ENCODE data around the gene HECTD4. TPM values are rescaled to one million over a fixed set of nuclear protein-coding genes. Genes with fewer than 3 reads are reported as not detected.

Gene HECTD4
- total and polyA plus RNA-seq, 5 donors: 11.1 to 26.6 (median 25.4) TPM

DNA sequence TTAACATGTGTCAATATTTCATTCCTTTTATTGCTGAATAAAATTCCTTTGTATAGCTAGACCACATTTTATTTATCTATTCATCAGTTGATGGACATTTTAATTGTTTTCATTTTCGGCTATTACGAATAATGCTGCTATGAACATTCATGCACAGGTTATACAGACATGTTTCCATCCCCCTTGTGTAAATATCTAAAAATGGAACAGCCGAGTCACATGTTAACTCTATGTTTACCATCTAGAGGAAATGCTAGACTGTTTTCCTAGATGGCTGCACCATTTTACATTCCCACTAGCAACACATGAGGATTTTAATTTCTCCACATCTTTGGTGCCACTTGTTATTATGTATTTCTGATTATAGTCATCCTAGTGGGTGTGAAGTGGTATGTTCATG, 49.2 kb downstream of the HECTD4 start:
- Histone ChIP-seq H3K4me1 (ENCODE audit: control insufficient read depth, insufficient read depth, low read length) (peaks cover 1% of the 10 kb centered on the region), H3K9me3 (ENCODE audit: control insufficient read depth, low read length) (no peaks in the 10 kb centered on the region), H3K4me3 (ENCODE audit: low read length) (no peak overlapping the region), H3K27ac (ENCODE audit: low read length) (no peak overlapping the region), H3K27me3 (ENCODE audit: control insufficient read depth, insufficient read depth) (no peaks in the 10 kb centered on the region)
- DNase-seq (no peak), ATAC-seq (no peak)
- 49% methylated on average over 3 of the region's 3 CpGs for WGBS
- intact Hi-C loops (cut with DNase I): no loop called here

DNA sequence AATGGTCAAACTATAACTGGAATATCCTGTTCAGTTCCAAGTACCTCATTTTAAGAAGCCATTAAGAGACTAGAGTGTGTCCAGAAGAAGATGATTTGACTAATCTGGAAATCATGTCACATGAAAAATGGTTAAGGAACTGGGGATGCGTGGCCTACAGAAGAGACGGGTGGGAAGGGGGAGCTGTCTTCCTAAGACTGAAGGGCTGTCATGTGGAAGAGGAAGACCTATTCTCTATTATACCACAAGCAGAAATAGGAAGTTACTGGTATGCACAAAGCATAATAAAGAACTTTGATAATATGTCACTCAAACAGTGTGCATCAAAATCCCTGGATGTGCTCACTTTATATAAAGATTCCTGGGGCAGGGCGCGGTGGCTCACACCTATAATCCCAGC, 50.3 kb downstream of the HECTD4 start:
- DNase-seq: no peak
- no peak overlapping the region for H3K4me3 ChIP-seq (ENCODE audit: low read length)
- H3K4me1 ChIP-seq (ENCODE audit: control insufficient read depth, insufficient read depth, low read length): no peaks in the 10 kb centered on the region
- H3K27me3 ChIP-seq (ENCODE audit: control insufficient read depth, insufficient read depth): no peaks in the 10 kb centered on the region
- no peaks in the 10 kb centered on the region for H3K9me3 ChIP-seq (ENCODE audit: control insufficient read depth, low read length)
- no peak overlapping the region for H3K27ac ChIP-seq (ENCODE audit: low read length)
- intact Hi-C loops (cut with DNase I): no loop called here
- 87% methylated on average over 4 of the region's 4 CpGs for WGBS
- ATAC-seq: no peak

DNA sequence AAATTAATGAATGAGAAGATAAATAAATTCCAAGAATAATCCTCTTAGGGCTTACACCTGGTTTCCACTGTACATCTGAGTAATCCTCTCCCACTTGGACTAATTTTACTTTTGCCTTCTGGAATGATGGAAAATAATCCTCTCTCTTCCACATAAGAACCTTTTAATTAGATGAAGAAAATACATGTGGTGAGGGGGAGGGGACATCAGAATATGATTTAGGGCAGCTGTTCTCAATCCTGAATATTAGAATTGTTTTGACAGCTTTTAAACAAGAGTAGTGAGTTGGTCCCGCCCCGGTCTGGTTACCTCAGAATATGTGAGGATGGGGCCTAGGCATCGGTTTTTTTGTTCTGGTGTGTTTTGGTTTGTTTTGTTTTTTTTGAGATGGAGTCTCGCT, 51.5 kb downstream of the HECTD4 start:
- H3K27ac ChIP-seq (ENCODE audit: low read length): no peak overlapping the region
- ATAC-seq: no peak
- 91% methylated on average over 4 of the region's 4 CpGs for WGBS

DNA sequence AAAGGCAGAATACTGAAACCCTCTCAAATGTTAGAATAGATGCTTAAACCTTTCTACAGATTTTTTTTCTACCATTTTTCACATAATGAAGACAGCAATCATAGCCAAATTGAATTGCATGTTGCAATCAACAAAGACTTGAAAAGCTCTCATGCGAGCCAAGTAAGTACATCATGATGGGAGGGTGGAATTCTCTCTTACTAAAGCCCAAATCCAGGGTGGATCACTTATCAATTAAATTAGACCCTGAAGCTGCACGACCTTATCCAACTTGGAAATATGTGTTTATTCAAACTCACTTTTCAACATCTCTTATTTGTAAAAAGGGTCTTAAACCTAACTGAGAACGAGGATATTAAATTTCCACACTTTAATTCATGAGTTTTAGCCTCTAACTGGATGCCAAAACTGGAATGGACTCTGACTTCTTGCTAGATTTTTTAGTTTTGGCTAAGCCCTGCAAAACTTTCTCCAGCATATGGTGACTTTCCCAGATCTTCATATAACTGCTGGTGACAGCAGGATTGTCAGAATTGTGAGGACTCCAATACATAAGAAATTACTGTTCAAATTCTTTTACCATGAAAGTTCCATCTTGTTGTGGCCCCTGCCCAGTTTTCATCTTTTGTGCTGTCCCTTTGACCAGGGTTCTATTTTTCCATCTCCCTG, 53.6 kb downstream of the HECTD4 start:
- no peak overlapping the region for H3K27ac ChIP-seq (ENCODE audit: low read length)
- WGBS: 64% methylated on average over 3 of the region's 3 CpGs
- no peak for DNase-seq
- H3K4me3 ChIP-seq (ENCODE audit: low read length): no peak overlapping the region
- H3K27me3 ChIP-seq (ENCODE audit: control insufficient read depth, insufficient read depth): no peaks in the 10 kb centered on the region
- ATAC-seq: peak in 1 of 2 donors; percentile 31
- peaks cover 5% of the 10 kb centered on the region for H3K4me1 ChIP-seq (ENCODE audit: control insufficient read depth, insufficient read depth, low read length)
- no peaks in the 10 kb centered on the region for H3K9me3 ChIP-seq (ENCODE audit: control insufficient read depth, low read length)
- intact Hi-C loops (cut with DNase I): no loop called here

More for the DNA sequence above, 51.5 kb downstream of the HECTD4 start:
- H3K4me3 ChIP-seq (ENCODE audit: low read length): no peak overlapping the region
- intact Hi-C loops (cut with DNase I): no loop called here
- no peaks in the 10 kb centered on the region for H3K27me3 ChIP-seq (ENCODE audit: control insufficient read depth, insufficient read depth)
- peaks cover 2% of the 10 kb centered on the region for H3K4me1 ChIP-seq (ENCODE audit: control insufficient read depth, insufficient read depth, low read length)
- no peak for DNase-seq
- H3K9me3 ChIP-seq (ENCODE audit: control insufficient read depth, low read length): no peaks in the 10 kb centered on the region

DNA sequence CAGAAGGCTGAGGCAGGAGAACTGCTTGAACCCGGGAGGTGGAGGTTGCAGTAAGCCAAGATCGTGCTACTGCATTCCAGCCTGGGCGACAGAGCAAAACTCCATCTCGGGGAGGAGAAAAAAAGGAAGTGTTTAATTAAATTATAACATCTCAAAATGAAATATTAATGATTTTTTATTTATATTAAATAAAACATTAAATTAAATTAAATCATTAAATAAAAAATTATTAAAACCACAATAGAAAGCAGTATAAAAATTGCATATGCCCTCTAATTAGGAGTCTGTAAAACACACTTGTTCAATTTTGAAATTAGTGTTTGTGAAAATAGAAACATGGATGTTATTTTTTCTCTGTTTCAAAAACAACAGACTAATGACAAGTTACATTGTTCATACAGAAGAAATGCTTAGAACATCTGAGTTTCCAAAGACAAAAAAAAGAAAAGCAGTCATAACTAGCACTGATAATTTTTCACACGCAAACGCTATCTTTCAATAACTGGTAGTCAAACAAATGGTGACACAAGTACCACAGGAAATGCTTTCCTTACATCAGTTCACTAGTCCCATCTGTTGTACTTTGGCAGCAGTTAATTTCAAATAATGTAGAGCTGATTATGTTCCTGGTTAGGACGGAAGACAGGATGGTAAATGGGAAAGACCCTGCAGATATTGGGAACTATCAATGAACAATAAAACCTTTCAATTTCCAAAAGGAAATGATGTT, 54.9 kb downstream of the HECTD4 start:
- Histone ChIP-seq H3K4me1 (ENCODE audit: control insufficient read depth, insufficient read depth, low read length) (peaks cover 5% of the 10 kb centered on the region), H3K27ac (ENCODE audit: low read length) (no peak overlapping the region), H3K9me3 (ENCODE audit: control insufficient read depth, low read length) (no peaks in the 10 kb centered on the region), H3K4me3 (ENCODE audit: low read length) (no peak overlapping the region), H3K27me3 (ENCODE audit: control insufficient read depth, insufficient read depth) (no peaks in the 10 kb centered on the region)
- DNase-seq (no peak), ATAC-seq (no peak)
- intact Hi-C loops (cut with DNase I): no loop called here
- 67% methylated on average over 7 of the region's 7 CpGs for WGBS

DNA sequence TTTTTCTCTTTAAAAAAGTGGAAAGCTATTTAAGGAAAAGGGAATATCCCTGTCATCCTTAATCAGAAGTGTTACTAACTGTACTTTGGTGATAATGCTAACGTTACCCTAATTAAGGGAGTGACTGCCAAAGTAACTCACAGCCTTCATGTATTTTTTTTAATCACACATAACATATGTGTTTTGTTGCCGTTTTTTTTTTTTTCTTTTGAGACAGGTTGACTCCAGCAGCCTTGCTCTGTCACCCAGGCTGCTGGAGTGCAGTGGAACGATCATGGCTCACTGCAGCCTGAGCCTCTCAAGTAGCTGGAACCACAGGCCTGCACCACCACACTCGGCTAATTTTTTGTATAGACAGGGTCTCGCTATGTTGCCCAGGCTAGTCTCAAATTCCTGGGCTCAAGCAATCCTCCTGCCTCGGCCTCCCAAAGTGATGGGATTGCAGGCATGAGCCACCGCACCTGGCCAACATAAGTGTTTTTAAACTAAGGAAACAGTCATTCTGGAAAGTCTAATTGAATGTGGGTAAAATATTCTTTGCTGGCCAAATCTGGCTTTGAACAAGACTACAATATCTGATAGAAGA, 56.5 kb downstream of the HECTD4 start:
- Histone ChIP-seq H3K27me3 (ENCODE audit: control insufficient read depth, insufficient read depth) (no peaks in the 10 kb centered on the region), H3K27ac (ENCODE audit: low read length) (no peak overlapping the region), H3K4me3 (ENCODE audit: low read length) (no peak overlapping the region), H3K4me1 (ENCODE audit: control insufficient read depth, insufficient read depth, low read length) (peaks cover 6% of the 10 kb centered on the region), H3K9me3 (ENCODE audit: control insufficient read depth, low read length) (no peaks in the 10 kb centered on the region)
- no peak for ATAC-seq
- 79% methylated on average over 7 of the region's 7 CpGs for WGBS
- intact Hi-C loops (cut with DNase I): no loop called here
- DNase-seq: no peak

DNA sequence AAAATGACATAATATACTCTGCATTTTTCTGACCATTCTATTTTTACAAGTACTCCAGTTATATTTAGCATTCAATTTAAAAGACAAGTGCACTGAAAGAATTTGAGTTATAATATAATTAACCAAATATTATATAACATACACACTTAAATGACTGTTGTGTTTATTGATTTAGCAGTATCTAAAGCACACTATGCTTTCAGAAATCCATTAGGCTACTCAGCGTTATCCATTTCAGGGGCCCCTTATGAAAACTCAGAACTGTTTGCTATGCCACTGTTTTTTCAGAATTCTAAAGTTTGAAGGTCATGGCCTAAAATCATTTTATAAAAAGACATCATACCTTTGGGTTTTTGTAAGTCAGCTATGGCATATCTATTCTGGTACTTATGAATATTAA, 57.1 kb downstream of the HECTD4 start:
- H3K4me1 ChIP-seq (ENCODE audit: control insufficient read depth, insufficient read depth, low read length): peaks cover 6% of the 10 kb centered on the region
- 97% methylated on average over 1 of the region's 1 CpG for WGBS
- no peak for DNase-seq
- H3K4me3 ChIP-seq (ENCODE audit: low read length): no peak overlapping the region
- intact Hi-C loops (cut with DNase I): no loop called here
- H3K9me3 ChIP-seq (ENCODE audit: control insufficient read depth, low read length): no peaks in the 10 kb centered on the region
- H3K27me3 ChIP-seq (ENCODE audit: control insufficient read depth, insufficient read depth): no peaks in the 10 kb centered on the region
- H3K27ac ChIP-seq (ENCODE audit: low read length): no peak overlapping the region
- ATAC-seq: no peak

DNA sequence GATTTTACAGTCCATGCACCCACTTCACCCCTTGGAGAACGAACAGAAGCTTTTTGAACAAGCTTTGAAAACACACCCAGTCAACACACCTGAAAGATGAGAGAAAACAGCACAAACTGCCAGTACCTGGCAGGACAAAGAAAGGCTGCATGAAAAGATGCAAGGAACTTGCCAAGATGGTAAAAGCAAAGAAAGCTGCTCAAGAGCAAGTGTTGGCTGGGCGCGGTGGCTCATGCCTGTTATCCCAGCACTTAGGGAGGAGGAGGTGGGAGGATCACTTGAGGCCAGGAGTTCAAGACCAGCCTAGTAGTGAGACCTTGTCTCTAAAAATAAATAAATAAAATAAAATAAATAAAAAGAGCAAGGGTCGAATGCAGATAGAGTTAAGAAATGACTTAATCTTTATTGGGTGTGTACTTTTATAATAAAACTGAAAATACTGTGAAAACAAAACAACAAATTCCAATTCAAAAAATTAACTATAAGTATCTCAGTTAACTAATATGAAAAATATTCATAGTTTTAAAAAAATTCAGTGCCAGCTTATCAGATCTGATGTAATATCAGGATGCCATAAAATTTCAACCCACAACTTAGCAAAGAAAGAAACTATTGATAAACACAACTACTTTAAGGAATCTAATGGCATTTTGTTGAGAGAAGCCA, 59.2 kb downstream of the HECTD4 start:
- H3K4me1 ChIP-seq (ENCODE audit: control insufficient read depth, insufficient read depth, low read length): peaks cover 6% of the 10 kb centered on the region
- no peak for DNase-seq
- H3K27me3 ChIP-seq (ENCODE audit: control insufficient read depth, insufficient read depth): no peaks in the 10 kb centered on the region
- intact Hi-C loops (cut with DNase I): no loop called here
- WGBS: 81% methylated on average over 4 of the region's 4 CpGs
- no peak overlapping the region for H3K4me3 ChIP-seq (ENCODE audit: low read length)
- no peaks in the 10 kb centered on the region for H3K9me3 ChIP-seq (ENCODE audit: control insufficient read depth, low read length)
- no peak overlapping the region for H3K27ac ChIP-seq (ENCODE audit: low read length)
- ATAC-seq: no peak

DNA sequence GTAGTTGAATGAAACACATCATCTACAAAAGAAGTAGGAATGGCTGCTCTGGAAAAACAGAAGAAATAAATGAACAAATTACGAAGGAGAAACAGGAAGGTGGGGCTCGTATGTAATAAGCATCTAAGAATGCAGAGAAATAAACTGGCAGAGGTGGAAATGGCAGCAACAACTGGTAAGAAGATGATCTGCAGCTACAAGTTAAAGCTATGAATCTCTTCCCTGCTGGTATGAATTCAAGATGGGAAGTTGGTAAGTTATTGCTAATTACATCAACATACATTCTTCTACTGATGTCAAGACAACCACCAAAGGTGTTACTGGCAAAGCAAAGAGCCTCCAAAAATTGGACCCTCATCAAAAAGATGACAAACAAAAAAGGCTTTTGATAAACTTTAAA, 59.8 kb downstream of the HECTD4 start:
- WGBS: 67% methylated on average over 2 of the region's 2 CpGs
- no peak overlapping the region for H3K27ac ChIP-seq (ENCODE audit: low read length)
- no peaks in the 10 kb centered on the region for H3K9me3 ChIP-seq (ENCODE audit: control insufficient read depth, low read length)
- DNase-seq (no peak), ATAC-seq (no peak)
- H3K4me3 ChIP-seq (ENCODE audit: low read length): no peak overlapping the region
- peaks cover 6% of the 10 kb centered on the region for H3K4me1 ChIP-seq (ENCODE audit: control insufficient read depth, insufficient read depth, low read length)
- intact Hi-C loops (cut with DNase I): no loop called here
- no peaks in the 10 kb centered on the region for H3K27me3 ChIP-seq (ENCODE audit: control insufficient read depth, insufficient read depth)

DNA sequence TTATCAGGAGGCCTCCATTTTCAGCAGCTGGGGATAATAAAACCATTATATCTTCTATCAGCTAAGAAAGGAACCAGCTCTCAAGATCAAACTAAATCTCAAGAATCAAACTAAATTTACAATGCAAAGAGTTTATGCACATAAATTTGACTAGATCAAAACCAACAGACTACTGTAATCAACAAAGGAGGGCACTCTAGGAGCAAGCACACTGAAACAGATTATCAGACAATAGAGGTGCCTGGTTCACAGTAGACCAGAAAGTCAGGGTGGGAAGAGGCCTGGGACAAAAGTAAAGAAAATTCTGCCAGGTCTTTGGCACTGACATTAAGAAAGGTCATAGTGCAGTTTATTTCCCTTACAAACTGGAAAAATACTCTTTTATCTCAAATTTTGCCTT, 61.0 kb downstream of the HECTD4 start:
- intact Hi-C loops (cut with DNase I): no loop called here
- Histone ChIP-seq H3K4me1 (ENCODE audit: control insufficient read depth, insufficient read depth, low read length) (peaks cover 6% of the 10 kb centered on the region), H3K9me3 (ENCODE audit: control insufficient read depth, low read length) (no peaks in the 10 kb centered on the region), H3K27ac (ENCODE audit: low read length) (no peak overlapping the region), H3K4me3 (ENCODE audit: low read length) (no peak overlapping the region), H3K27me3 (ENCODE audit: control insufficient read depth, insufficient read depth) (no peaks in the 10 kb centered on the region)
- no peak for DNase-seq
- ATAC-seq: no peak

DNA sequence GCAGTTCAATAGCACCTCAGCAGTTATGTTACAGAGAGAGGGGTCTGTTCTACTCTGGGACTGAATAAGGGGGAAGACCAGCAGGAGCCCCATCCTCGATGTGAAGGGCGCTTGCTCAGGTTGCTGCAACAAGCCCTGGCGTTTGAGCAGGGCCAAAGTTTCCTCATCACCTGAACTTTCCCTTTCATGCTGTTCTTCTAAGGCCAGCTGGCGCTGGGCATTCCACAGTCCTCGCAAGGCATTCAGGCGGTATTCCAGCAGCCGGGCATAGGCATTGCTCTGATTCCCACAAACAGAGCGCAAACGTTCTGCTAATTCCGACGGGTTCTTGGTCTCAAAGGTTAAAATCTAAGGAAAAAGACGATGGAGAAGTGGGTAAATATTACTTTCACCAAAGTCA, 62.8 kb downstream of the HECTD4 start:
- H3K4me3 ChIP-seq (ENCODE audit: low read length): no peak overlapping the region
- no peaks in the 10 kb centered on the region for H3K9me3 ChIP-seq (ENCODE audit: control insufficient read depth, low read length)
- WGBS: 94% methylated on average over 12 of the region's 12 CpGs
- no peak overlapping the region for H3K27ac ChIP-seq (ENCODE audit: low read length)
- ATAC-seq: no peak
- intact Hi-C loops (cut with DNase I): no loop called here
- peaks cover 3% of the 10 kb centered on the region for H3K4me1 ChIP-seq (ENCODE audit: control insufficient read depth, insufficient read depth, low read length)
- H3K27me3 ChIP-seq (ENCODE audit: control insufficient read depth, insufficient read depth): no peaks in the 10 kb centered on the region
- no peak for DNase-seq
